Fibroblast of skin of scalp (primary cell): Measurements from ENCODE around the gene AGPAT3.

Experiments used
- DNase-seq: peaks from one replicate; pipeline ENCODE4 v3.0.0-alpha.2; 2013

The AGPAT3 gene

GRCh38 chr21:44003307-44003966 lies 138.4 kb downstream of the AGPAT3 start:
- no peak for DNase-seq

DNA sequence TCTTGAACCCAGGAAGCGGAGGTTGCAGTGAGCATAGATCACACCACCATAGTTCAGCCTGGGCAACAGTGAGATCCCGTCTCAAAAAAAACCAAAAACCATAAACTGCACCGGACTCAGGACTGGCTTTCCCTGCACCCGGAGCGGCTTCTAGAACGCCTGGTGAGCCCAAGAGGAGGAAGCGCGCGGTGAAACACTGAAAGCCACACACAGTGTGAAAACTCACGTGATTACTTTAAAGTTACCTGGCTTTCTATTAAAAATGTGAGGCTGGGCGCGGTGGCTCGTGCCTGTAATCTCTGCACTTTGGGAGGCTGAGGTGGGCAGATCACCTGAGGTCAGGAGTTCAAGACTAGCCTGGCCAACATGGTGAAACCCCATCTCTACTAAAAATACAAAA lies 140.0 kb downstream of the AGPAT3 start:
- DNase-seq: no peak

DNA sequence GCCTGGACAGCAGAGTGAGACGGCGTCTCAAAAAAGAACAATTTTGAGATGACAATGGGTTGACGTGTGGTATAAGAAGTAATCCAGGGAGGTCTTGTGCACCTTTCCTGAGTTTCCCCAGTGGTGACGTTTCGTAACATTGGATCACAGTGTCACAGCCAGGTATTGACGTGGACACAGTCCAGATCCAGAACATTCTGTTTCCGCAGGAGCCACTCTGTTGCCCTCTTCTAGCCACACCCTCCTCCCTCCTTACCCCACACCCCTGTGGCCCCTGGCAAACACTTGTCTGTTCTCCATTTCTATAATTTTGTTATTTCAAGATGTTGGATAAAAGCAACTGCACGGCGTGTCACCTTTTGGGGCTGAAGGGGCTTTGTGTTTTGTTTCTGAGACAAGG lies 140.6 kb downstream of the AGPAT3 start:
- no peak for DNase-seq

GRCh38 chr21:44006017-44006619 lies 141.1 kb downstream of the AGPAT3 start:
- DNase-seq: peak; percentile 85

- peak; percentile 70 for DNase-seq
These were observed 141.6 kb downstream of the AGPAT3 start for GRCh38 chr21:44006656-44007055.

- DNase-seq: no peak
These were observed 145.4 kb downstream of the AGPAT3 start for GRCh38 chr21:44010429-44010828.

GRCh38 chr21:44011123-44011522 lies 146.1 kb downstream of the AGPAT3 start:
- no peak for DNase-seq

- DNase-seq: peak; percentile 91
These were observed 146.8 kb downstream of the AGPAT3 start, which contains the start of gene TRAPPC10 for GRCh38 chr21:44011579-44012473. Gene TRAPPC10, plus strand, starts transcription at chr21:44012309. Its CDS starts 185 bp downstream, at chr21:44012494.

DNA sequence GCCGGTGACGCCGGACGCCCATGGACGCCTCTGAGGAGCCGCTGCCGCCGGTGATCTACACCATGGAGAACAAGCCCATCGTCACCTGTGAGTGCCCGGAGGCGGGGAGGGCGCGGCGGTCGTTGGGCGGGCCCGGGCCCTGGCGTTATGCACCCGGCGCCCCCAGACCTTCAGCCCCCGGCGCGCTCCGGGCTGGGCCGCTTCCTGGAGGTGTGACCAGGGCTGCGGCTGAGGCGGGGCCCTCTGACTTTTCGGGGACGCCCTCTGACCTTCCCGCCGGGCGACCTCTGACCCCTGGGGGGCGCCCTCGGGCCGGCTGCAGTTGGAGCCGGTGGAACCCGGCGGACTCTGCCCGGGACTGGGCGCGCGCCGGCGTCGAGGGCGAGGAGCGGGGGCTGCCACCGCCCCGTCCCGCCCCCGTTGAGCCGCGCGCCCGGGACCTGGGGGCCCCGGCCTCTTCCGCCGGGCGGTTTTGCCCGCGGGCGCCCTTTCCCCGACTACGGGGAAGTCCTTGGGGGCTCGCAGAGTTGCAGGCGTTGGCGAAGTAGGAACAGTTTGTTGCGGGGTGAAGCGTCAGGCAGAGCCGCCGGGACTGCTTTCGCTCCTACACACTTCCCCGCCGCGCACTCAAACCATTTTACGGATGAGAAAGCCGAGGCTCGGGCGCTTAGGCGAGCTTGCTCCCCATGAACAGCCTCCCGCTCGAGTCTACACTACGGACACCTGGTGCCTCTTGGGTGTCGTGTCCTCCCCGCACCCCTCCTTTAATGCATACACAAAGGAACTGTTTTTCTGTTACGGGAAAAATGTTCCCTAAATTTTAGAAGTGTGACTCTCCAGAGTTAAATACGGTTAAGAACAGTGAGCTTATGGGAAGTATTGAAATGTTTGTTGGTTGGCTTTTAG lies 147.7 kb downstream of the AGPAT3 start:
- peak; percentile 13 for DNase-seq

DNA sequence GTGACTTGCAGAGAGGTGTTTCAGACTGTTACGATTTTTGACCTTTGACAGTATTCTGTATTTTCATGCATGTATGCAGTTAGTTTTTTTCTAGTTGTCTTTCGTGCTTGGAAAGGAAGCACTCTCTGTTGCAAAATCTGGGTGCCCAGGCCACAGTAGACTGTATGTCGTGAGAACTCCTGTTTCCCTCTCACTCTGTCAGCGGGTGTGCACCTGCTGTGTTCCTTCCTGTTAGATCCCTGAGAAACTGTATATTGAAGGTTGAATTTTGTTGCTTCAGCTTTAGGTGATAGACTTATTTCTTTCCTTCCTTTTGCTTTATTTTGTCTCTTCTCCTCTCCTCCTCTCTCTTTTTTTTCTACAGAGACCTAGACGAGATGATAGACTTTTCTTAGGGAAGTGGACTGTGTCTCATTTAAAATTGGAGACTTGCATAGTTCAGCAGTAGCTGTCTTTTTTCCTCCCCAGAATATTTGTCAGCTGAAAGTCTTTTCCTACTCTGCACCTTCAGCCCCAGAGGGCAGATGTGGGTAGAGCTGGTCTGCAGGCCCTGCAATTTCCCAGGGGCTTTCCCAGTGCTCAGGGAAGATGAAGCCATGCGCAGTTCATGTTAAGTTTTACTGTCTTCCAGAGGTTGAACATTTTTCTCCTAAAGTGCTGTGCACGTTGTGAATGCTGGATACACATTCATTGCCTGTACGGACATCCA lies 148.5 kb downstream of the AGPAT3 start:
- DNase-seq: no peak

DNA sequence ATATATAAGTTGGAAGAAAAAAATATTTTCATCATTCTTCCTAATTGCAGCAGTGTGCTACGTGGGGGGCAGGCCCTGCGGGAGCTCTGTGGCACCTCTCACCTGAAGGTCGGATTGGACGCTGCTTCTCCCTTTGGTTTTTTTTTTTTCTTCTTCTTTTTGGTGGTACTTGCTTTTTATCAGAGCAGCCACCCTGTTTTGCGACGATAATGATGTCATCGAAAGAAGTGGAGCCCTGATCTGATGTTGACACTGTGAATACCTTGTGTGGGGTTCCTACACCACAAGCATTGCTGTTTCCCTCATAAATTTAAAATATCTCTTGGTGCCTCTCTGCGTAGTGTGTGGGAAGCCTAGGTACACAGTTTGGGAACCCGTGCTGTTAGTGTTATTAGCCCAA lies 152.6 kb downstream of the AGPAT3 start:
- DNase-seq: no peak

- no peak for DNase-seq
These were observed 153.1 kb downstream of the AGPAT3 start for GRCh38 chr21:44018127-44018526.

- DNase-seq: no peak
These were observed 154.0 kb downstream of the AGPAT3 start for GRCh38 chr21:44018813-44019567.

GRCh38 chr21:44019568-44019958 lies 154.5 kb downstream of the AGPAT3 start:
- no peak for DNase-seq

DNA sequence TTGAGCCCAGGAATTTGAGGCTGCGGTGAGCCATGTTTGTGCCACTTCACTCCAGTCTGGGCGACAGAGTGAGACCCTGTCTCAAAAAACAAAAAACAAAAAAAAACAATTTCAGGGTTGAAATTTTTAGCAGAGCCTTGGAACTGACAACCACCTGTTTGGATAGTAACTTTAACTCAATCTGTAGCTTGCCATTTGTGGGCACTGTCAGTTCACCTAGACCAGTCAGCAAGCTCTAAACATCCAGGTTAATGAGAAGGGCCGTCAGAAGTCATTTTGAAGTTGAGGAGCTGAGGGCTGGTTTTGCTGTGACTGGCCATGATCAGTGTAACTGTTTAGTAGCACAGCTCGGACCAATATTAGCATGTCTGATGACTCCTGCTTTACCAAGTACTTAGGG lies 155.5 kb downstream of the AGPAT3 start:
- no peak for DNase-seq

DNA sequence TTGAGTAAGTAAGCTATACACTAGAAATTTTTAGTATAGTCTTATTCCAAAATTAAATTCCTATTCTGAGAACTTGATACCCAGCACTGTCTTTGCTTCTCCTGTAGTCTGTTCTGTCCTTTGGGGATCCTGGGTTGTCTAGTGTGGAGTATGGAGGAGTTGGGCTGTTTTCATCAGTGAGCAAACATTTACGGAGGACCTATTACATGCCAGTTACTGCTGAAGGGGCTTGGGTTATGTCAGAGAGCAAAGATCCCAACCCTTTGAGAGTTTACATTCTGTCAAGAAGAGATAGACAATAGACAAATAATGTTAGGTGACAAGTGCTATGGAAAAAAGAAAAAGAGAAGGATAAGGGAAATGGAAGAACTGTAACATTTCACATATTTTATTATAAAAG lies 156.0 kb downstream of the AGPAT3 start:
- no peak for DNase-seq

DNA sequence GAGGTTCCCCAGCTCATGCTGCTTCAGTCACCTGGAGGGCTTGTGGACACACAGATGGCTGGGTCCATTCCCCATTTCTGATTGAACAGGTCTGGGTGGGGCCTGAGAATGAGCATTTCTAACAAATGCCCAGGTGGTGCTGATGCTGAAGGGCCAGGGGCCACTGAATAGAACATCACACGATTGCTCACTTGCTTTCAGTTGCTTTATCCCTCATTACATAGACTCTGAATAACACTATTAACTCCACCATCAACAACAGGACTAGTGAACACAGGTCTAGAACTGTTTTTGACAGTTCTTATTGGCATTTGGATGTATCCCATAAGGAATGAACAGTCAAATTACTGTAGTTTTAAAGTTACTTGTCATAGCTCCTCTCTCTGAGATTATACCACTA lies 159.2 kb downstream of the AGPAT3 start:
- DNase-seq: no peak

DNA sequence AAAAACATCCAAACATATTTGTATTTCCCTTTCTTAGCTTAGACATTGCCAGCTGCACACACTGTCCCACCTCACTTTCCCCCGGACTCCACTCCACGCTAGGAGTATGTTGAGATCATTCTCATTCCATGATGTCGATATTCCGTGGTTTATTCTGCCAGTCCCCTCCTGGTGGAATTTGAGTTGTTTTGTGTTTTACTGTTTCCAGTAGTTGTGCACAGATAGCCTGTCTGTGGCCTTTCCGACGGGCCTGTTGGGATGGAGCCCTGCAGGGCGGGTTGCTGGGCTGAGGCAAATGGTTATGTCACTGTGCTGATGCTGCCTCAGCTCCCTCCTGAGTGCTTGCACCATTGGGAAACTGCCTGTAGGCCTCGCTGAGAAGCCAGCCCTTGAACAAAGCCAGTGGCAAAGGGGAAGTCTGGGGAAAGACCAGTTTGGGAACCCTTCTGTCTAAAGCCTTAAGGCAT lies 159.9 kb downstream of the AGPAT3 start:
- peak; percentile 60 for DNase-seq

DNA sequence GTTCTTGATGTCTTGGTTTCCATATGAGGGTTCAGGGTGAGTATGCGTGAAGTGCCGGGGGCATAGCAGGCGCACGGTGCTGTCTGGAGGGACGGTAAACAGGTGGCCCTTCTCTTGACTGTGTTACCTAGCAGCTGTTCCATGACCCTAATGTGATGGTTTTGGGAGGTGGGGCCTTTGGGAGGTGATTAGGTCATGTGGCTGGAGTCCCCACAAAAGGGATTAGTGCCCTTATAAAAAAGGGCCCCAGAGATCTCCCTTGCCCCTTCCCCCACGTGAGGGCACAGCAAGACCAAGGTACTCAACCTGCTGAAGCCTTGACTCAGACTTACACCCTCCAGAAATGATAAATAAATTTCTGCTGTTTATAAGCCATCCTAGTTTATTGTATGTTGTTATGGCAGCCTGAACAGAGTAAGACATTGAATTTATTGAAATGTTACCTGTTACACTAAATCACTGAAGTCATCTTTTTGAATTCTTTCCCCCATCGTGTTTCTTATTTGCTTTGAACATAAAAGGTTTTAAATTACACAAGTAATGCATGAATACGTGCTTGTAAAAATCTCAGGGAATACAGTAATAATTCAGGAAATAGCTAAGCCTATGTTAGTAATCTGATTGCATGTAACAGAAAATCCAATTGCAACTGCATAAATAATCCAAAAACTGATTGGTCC lies 162.7 kb downstream of the AGPAT3 start:
- DNase-seq: no peak

- DNase-seq: no peak
These were observed 163.2 kb downstream of the AGPAT3 start for GRCh38 chr21:44028287-44028659.
